DMS153 treated with DMSO at 0.1 percent for 48 hours (cell line): Measurements from ENCODE around the gene SH3PXD2A.
A peak's percentile ranks its signal among the peaks of the same experiment; 100 is the strongest.

ENCODE experiments used
- DNase-seq: peaks from one replicate; lab custom pipeline; 2025; ENCODE audit not compliant: unreplicated experiment; lab: John Stamatoyannopoulos, UW

SH3PXD2A gene, protein sequence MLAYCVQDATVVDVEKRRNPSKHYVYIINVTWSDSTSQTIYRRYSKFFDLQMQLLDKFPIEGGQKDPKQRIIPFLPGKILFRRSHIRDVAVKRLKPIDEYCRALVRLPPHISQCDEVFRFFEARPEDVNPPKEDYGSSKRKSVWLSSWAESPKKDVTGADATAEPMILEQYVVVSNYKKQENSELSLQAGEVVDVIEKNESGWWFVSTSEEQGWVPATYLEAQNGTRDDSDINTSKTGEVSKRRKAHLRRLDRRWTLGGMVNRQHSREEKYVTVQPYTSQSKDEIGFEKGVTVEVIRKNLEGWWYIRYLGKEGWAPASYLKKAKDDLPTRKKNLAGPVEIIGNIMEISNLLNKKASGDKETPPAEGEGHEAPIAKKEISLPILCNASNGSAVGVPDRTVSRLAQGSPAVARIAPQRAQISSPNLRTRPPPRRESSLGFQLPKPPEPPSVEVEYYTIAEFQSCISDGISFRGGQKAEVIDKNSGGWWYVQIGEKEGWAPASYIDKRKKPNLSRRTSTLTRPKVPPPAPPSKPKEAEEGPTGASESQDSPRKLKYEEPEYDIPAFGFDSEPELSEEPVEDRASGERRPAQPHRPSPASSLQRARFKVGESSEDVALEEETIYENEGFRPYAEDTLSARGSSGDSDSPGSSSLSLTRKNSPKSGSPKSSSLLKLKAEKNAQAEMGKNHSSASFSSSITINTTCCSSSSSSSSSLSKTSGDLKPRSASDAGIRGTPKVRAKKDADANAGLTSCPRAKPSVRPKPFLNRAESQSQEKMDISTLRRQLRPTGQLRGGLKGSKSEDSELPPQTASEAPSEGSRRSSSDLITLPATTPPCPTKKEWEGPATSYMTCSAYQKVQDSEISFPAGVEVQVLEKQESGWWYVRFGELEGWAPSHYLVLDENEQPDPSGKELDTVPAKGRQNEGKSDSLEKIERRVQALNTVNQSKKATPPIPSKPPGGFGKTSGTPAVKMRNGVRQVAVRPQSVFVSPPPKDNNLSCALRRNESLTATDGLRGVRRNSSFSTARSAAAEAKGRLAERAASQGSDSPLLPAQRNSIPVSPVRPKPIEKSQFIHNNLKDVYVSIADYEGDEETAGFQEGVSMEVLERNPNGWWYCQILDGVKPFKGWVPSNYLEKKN

GRCh38 chr10:103855424-103855823 lies at the start of gene SH3PXD2A:
SH3PXD2A (minus strand) TSS chr10:103855576; CDS start chr10:103855266, 310 bp downstream.
- no peak for DNase-seq

DNA sequence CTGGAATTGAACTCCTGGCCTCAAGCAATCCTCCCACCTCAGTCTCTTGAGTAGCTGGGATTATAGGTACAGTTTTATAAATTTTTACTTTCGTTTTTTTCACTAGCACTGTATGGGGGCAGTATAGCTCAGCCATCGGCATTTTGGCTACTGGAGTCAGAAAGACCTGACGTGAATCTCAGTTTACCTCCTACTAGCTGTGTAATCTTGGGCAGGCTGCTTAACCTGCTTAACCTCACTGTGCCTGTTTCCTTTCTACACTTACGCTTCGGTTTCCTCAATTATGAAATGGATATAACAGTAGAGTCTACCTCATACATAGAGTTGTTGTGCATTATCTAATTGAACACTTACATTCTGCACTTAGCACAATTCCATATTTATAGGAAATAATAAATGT lies 45.9 kb upstream of the SH3PXD2A start:
- DNase-seq, result no peak

GRCh38 chr10:103899312-103899711 lies 43.9 kb upstream of the SH3PXD2A start:
- no peak for DNase-seq

DNA sequence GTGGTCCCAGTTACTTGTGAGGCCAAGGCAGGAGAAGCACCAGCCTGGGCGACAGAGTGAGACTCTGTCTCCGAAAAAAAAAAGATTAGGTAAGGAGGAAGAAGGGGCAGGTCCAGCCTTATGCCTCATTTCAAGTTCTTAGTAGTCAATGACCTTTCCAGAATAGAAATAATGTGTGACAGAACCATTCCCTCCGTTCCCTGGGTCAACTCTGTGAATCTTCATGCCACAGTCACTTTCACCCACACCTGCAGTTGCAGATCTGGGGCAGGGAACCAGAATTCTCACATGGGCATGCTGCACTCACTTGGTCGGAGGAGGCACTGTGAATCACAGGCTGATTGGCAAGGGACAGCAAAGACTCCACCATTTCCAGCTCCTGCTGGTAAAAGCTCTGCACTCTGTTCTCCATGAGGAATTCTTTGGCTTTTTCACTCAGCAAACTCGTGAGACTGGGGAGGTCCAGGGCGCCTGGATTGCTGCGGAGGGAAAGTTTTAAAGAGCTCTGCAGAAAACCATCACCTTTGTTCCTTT lies 41.9 kb upstream of the SH3PXD2A start:
- no peak for DNase-seq

- DNase-seq, result no peak
These were observed 40.8 kb upstream of the SH3PXD2A start for GRCh38 chr10:103896225-103896624.

DNA sequence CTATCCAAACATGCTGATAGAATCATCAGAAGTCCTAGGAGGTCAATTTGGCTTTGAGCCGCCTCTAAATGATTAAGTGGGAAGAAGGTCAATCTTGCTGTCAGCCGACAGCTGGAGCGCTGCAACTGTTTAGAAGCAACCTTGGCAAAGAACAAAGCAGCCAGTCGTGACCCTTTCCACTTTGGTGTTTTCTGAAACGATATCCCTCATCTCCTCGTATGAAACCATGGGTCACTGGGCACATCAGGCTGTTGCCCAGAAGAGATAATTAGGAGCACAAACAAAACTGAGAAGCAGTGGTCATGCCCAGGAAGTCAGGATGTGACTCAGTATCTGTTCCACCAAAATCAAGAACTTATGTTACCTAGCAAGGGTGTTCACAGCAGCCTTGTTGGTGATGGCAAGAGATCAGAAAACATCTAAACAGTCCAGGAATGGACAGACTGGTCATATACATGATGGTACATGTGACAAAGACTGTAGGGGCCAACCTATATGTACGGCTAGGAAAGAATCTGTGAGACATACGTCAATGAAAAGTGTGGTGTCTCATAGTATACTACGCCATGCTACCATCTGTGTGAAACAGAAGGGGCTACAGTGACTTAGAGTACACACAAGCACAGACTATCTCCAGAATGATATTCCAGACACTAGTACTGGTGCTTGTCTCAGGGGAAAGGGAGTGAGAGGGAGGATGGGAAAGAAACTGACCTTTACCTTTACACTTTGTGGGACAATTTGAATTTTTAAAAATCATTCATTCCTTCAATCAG lies 40.2 kb upstream of the SH3PXD2A start:
- DNase-seq, result no peak

- no peak for DNase-seq
These were observed 39.1 kb upstream of the SH3PXD2A start for GRCh38 chr10:103894441-103894864.

GRCh38 chr10:103893817-103894216 lies 38.4 kb upstream of the SH3PXD2A start:
- DNase-seq, result no peak

DNA sequence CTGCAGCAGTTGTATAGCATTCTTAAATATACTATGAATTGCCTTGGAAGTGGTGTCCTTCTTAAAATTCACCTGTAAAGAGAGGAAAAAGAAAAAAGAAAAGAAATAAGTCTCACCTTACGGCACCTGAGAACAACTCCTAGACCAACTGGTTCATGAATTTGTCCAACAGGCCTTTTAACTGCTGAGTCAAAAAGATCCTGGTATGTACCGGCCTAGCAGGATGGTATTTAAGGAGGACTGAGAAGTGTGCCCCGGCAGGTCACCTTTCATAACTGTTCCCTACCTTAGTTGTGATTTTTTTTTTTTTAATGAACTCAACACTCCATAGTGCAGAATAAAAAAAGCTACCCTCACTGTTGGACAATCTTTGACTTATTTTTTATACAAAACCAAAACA lies 36.8 kb upstream of the SH3PXD2A start:
- no peak for DNase-seq

- DNase-seq, result no peak
These were observed 35.3 kb upstream of the SH3PXD2A start for GRCh38 chr10:103890688-103891087.

DNA sequence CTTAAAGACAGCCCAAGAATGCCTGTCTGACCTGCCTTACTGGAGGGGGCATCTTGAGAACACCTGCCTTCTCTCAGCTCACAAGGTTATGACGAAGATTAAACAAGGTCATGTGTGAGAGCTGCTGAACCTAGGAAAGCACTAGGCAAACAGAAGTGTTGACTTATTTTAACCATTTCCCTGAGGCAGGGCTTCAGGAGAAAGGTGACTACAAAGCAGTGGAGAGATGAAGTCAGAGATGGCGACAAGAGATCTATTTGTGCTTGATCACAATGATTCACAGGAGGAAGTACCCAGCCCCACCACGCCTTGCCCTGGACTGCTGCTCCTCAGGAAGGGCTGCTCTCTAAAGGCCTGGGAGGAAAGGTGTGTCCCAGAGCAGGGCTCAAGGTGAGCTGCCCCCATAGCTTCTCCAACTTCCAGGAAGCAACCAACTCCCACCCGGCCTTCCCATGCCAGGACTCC lies 34.9 kb upstream of the SH3PXD2A start:
- peak; percentile 28 for DNase-seq

DNA sequence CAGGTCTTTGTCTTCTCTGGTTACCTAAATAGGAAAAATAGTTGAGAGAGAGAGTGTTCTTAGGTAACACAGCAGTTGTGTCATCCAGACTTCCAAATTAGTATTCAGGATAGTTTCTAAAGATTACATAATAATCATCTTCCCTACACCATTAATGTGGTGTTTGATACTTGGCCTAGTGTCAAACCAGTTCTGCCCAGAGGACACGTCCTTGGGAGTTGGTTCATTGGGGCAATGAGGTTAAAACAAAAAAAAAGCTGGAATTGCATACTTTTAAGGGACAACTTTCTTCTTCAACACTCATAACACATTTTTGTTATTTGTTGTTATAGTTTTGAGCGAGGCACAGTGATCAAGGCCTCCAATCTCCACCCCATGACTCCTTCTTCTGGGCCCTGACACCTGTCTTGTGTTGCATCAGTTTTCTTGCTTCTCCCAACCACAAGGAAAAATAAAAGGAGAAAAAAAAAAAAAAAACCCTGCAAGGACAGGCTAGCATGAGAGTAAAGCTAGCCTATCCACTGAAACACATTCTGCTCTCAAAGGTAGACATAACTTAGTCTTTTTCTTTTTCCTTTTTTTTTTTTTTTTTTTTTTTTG lies 33.8 kb upstream of the SH3PXD2A start:
- DNase-seq, result no peak

DNA sequence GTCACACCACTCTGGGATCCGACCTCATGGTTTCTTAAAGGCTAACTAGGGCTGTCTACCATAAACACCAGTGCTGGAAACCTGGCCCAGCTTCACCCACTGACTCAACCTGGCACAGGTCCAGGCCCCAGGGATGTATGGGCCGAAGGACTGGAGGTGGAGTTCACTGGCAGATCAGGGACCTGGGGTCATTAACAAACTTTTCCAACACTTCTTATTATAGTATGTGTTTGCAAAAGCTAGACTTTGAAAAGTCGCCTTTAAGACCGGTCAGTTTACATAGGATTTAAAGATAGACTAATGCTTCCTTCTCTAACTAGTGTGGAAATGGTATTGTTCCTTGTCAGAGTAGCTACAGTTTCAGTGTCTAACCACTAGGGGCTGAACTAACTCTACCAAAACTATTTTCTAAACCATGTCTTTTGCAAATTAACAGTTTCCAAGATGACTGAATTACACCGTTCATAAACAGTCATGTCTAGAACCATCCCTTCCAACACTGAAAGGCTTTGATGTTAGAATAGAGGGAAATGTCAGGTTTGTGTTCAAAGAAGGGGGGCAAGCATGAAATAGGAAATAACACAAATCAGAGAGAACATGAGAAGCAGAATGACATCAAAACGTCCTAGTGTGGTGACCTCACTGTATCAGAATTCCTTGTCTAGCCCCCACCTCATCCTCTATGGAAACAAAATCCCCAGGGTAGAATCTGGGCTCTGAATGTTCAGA lies 32.9 kb upstream of the SH3PXD2A start:
- DNase-seq, result peak; percentile 80

GRCh38 chr10:103885617-103886016 lies 30.2 kb upstream of the SH3PXD2A start:
- DNase-seq, result no peak

DNA sequence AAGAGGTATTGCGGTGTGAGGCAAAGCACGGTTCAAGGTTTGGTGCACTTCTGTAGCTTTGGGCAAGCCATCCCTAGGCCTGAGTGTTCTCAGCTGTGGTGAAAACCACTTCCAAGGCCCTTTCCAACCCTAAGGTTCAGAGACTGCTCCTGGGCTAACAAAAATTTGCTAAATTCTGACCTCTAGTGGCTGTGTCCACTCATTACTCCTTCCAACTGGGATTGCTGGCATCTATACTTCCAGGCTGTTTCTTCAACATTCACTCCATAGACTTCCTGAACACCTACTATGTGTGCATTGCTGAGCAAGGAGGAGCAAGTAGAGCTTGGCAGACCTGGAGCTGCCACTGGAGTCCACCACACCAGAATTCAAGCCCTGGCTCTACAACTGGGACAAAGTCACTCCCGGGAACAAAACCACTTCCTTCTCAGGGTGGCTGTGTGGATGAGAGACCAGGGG lies 29.3 kb upstream of the SH3PXD2A start:
- DNase-seq, result peak; percentile 65

DNA sequence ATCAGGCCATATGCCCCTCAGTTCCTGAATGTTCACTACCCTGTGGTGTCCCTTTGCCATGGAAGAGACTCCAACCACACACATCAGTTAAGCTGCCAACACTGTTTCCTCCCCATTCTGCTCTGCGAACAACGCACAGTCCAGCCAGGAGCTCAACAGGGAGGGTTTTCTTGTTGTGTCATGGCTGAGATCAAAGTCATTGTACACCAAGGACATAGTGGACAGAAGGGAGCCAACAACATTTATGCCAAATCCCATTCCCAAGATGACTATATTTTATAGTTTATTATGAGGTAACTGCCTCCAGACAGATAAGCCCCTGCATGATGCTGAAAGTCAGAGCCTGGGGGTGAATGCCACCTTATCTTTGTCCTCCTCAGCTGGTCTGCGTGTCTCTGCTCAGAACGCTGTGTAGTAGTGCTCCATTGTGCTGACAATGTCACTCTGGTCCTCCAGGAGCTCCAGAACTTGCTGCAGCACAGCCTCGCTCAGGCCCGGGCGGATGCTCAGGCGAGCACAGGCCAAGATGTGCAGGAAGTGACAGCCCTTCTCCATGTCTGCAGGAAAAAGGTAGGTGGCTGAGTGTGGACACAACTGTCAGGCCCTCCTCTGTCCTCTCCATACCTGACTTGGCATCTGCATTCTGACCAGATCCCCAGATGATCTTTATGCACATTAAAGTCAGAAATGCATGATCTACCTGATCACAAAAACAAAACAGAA lies 27.1 kb upstream of the SH3PXD2A start:
- no peak for DNase-seq

DNA sequence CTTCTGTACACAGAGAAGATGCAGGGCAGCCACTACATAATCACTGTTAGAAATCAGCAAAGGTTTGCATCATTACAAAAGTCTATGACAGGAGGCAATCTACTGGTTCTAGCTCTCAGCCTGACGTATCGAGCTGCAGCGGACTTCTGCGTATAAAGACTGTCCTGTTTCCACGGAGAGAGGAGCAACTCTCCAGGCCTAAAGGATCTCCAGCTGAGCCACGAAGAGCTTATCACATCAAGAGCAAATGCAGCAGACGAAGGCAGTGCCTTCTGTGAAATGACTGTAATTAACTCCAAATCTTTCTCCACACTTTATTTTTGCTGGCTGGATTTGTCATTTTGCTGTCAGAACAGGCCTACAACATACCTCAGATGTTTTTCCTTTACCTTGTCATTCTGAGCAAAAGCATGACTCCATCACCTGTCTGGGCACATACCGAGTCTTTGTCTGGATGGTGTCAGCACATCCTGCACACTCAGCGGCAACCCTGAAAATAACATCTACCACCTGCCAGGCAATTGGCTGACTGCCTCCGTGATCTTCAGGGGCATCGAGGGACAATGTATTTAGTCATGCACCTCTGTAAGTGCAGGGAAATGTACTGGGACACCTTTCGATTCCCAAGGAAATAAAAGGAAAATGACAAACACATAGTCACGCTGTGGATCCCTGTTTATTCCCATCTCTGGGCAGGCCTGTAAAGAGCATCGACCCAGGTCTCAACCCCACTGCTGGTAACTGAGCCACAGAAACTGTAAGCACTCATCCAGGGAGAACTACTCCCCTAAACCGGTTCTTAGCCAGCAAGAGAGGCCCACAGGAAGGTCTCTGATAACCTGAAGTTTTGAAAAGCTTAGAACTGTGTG lies 26.3 kb upstream of the SH3PXD2A start:
- peak; percentile 72 for DNase-seq

DNA sequence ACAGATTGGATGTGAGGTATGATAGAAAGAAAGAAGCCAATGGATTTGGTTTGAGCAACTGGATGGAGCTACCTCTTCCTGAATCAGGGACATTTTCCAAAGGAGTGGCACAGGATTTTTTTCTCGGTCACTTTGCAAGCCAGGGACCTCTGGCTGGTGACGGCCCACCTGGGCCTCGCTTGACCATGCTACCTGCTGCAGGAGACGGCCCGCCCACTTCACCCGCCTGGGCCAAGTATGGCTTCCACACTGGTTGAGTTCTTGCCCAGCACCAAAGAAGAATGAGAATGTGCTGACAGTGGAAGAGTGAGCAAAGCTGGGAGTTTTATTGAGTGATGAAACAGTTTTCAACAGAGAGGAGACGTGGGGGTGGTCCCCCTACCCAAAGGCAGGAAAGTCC lies 24.5 kb upstream of the SH3PXD2A start:
- DNase-seq, result no peak
